GM12872 (cell line): ENCODE measurements around the gene DEFB124.

Experiments used
- CTCF ChIP-seq: IDR thresholded peaks from 3 replicates; pipeline ENCODE4 v1.5.1; 2011; ENCODE audit warnings: low read depth, mild to moderate bottlenecking, low read length, moderate library complexity; ENCODE audit not compliant: insufficient read depth

DEFB124 gene

GRCh38 chr20:31474758-31475427 lies at the start of gene DEFB124, which contains the start of gene REM1:
Gene DEFB124, minus strand, starts transcription at chr20:31475127. Its CDS starts 2,114 bp downstream, at chr20:31473013.
Gene REM1, plus strand, starts transcription at chr20:31475288. Its CDS starts 1,158 bp downstream, at chr20:31476446.
- no peak for TF ChIP-seq CTCF

- TF ChIP-seq CTCF, result no peak
Measured at GRCh38 chr20:31523361-31524283, 48.7 kb upstream of the DEFB124 start.

GRCh38 chr20:31522731-31523130 lies 47.8 kb upstream of the DEFB124 start:
- TF ChIP-seq CTCF, result no peak

GRCh38 chr20:31517373-31517772 lies 42.4 kb upstream of the DEFB124 start:
- TF ChIP-seq CTCF, result 0 out of 3 replicates have a peak, but pooled peaks have one; percentile 8

GRCh38 chr20:31516651-31517050 lies 41.7 kb upstream of the DEFB124 start:
- TF ChIP-seq CTCF, result no peak

- TF ChIP-seq CTCF, result no peak
Measured at GRCh38 chr20:31516166-31516565, 41.2 kb upstream of the DEFB124 start.

- TF ChIP-seq CTCF, result no peak
Measured at GRCh38 chr20:31515775-31516107, 40.8 kb upstream of the DEFB124 start.
